HG02870 (cell line): ENCODE results near the gene ENO3.
"Not testable (repeated sequence)": the region's sequence is repeated elsewhere in the genome, so short reads cannot be mapped to it uniquely, and the experiment has no call there.

Experiments used
- ATAC-seq: cut with Tn5 transposase; IDR thresholded peaks from one replicate; pipeline ENCODE4 v1.9.1; 2021; ENCODE audit warnings: mild to moderate bottlenecking, moderate library complexity; ENCODE audit not compliant: unreplicated experiment

ENO3 gene

DNA sequence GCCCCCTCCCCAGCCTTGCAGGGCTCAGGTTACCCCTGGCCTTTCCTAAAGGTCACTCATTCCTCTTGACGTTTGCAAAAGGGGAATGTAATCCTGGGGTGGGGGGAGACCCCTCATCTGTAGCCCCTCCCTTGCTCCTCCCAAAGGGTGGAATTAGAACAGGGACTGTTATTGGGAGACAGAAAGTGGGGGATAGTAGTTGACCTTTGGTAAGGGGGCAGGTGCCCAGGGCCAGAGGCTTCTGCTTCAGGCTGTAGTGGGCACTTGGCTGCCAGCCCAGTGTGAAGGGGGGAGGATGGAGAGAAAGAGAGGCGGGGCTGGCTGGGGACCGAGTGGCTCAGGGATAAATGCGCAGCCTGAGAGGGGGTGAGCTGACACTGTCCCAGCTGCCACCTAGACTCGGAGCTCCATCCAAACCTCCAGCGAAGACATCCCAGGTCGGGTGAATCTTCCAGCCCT is at the start of gene ENO3:
ENO3 (plus strand) TSS at position 374 of the 459 bp plus-strand sequence. CDS start 711 bp downstream, outside the sequence.
- no peak for ATAC-seq

- no peak for ATAC-seq
Measured at GRCh38 chr17:4901648-4902344, 49.1 kb upstream of the ENO3 start.

- ATAC-seq: no peak
Measured at GRCh38 chr17:4902540-4902939, 48.4 kb upstream of the ENO3 start.

- ATAC-seq: no peak
Measured at GRCh38 chr17:4903051-4903818, 47.7 kb upstream of the ENO3 start, which contains the start of gene CHRNE. TSS of gene CHRNE (minus strand) at chr17:4903098. CDS start at chr17:4903063, 35 bp downstream.

GRCh38 chr17:4906642-4907041 is 44.3 kb upstream of the ENO3 start:
- ATAC-seq: not testable (repeated sequence)

GRCh38 chr17:4908301-4908700 is 42.6 kb upstream of the ENO3 start:
- no peak for ATAC-seq

GRCh38 chr17:4908711-4909496 is 42.0 kb upstream of the ENO3 start:
- ATAC-seq: no peak

- ATAC-seq: no peak
Measured at GRCh38 chr17:4913994-4914393, 36.9 kb upstream of the ENO3 start.

GRCh38 chr17:4914551-4914950 is 36.4 kb upstream of the ENO3 start:
- ATAC-seq: not testable (repeated sequence)

DNA sequence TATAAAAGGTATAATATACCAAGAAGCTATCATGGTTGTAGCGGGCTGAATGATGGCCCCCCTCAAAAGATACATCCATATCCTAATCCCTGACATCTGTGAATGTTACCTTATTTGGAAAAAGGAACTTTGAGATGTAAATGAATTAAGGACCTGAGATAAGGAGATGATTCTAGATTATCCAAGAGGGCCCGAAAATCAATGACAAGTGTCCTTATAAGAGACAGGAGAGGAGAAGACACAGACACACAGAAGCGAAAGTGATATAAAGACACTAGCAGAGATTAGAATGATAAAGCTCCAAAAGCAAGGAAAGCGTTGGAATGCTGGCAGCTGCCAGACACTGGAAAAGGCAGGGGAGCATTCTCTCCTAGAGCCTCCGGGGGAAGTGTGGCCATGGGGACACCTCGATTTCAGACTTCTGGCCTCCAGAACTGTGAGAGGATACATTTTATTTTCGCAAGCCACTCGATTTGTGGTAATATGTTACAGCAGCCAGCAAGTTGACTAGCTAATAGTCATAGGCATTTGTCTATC is 31.3 kb upstream of the ENO3 start:
- no peak for ATAC-seq

DNA sequence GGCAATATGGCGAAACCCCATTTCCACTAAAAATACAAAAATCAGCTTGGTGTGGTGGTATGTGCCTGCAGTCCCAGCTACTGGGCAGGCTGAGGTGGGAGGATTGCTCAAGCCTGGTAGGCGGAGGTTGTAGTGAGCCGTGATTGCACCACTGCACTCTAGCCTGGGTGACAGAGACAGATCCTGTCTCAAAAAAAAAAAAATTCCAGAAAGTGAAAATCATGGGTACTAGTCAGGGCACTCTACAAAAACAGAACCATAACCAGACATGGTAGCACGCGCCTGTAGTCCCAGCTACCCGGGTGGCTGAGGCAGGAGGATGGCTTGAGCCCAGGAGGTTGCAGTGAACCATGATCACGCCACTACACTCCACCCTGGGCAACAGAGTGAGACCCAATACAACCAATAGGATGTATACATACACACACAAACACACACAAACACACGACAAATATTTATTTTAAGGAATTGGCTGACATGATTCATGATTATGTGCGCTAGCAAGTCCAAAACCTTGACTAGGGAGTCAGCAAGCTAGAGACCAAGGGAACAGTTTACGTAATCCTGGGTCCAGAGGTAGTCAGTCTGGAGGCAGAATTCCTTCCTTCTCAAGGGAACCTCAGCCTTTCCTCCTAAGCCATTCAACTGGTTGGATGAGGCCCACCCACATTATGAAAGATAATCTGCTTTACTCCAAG is 30.4 kb upstream of the ENO3 start:
- no peak for ATAC-seq

DNA sequence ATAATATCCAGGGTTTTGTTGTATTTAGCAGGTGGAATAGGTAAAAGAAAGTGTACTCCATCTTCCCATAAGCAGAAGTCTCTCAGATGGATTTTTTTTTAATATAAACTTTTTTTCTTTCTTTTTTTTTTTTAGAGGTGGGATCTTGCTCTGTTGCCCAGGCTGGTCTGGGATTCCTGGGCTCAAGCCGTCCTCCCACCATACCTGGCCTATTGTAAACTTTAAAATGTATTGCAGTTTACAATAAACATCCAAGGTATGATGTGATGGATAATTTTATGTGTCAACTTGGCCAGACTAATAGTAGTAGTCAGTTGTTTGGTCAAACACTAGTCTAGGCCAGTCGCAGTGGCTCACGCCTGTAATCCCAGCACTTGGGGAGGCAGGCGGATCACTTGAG is 29.6 kb upstream of the ENO3 start:
- no peak for ATAC-seq

DNA sequence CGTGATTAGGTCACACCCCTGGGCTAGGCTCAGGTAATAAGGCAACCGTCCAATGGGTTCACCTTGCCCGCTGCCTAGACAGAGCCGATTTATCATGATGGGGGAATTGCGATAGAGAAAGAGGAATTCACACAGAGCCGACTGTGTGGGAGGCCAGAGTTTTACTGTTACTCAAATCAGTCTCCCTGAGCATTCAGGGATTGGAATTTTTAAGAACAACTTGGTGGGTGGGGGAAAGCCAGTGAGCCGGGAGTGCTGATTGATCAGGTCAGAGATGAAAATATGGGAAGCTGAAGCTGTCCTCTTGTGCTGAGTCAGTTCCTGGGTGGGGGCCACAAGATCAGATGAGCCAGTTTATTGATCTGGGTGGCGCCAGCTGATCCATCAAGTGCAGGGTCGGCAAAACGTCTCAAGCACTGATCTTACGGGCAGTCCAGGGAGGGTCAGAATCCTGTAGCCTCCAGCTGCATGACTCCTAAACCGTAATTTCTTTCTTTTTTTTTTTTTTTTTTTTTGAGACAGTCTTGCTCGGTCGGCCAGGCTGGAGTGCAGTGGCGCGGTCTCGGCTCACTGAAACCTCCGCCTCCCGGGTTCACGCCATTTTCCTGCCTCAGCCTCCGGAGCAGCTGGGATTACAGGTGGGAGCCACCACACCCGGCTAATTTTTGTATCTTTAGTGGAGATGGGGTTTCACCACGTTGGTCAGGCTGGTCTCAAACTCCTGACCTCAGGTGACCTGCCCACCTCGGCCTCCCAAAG is 24.2 kb upstream of the ENO3 start:
- not testable (repeated sequence) for ATAC-seq

DNA sequence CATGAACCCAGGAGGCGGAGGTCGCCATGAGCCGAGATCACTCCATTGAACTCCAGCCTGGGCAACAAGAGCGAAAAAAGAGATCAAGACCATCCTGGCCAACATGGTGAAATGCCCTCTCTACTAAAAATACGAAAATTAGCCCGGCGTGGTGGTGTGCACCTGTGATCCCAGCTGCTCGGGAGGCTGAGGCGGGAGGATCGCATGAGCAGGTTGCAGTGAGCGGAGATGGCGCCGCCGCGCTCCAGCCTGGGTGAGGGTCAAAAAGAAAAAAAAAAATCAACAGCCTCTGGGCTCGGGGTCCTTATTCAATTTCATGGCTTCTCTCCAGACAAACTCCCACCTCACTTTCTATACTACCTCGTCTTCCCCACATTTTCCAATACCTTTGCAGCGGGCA is 22.0 kb upstream of the ENO3 start:
- no peak for ATAC-seq

DNA sequence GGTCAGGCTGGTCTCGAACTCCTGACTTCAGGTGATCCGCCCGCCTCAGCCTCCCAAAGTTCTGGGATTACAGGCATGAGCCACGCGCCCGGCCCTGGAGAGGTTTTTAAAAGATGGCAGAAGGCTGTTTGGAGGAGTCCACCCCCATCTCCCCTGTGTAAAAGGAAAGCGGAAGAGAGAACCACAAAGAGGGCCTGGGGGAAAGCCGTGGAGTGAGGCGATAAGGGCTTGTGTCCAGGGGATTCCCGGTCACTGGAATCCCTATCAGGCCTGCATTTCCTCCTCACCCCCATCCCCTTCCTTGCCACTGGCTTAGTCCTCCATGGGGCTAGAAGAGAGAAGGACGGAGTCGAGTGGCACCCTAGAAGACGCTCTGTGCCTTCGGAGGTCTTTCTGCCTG is 19.0 kb upstream of the ENO3 start, which contains the start of gene GP1BA:
GP1BA (plus strand) TSS at position 315 of the 400 bp plus-strand sequence. CDS start 328 bp downstream, outside the sequence.
- ATAC-seq: no peak

GRCh38 chr17:4932756-4933155 is 18.2 kb upstream of the ENO3 start:
- ATAC-seq: no peak

DNA sequence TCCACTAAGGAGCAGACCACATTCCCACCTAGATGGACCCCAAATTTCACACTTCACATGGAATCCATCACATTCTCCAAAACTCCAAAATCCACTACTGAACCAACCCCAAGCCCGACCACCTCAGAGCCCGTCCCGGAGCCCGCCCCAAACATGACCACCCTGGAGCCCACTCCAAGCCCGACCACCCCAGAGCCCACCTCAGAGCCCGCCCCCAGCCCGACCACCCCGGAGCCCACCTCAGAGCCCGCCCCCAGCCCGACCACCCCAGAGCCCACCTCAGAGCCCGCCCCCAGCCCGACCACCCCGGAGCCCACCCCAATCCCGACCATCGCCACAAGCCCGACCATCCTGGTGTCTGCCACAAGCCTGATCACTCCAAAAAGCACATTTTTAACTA is 17.3 kb upstream of the ENO3 start:
- ATAC-seq: no peak

DNA sequence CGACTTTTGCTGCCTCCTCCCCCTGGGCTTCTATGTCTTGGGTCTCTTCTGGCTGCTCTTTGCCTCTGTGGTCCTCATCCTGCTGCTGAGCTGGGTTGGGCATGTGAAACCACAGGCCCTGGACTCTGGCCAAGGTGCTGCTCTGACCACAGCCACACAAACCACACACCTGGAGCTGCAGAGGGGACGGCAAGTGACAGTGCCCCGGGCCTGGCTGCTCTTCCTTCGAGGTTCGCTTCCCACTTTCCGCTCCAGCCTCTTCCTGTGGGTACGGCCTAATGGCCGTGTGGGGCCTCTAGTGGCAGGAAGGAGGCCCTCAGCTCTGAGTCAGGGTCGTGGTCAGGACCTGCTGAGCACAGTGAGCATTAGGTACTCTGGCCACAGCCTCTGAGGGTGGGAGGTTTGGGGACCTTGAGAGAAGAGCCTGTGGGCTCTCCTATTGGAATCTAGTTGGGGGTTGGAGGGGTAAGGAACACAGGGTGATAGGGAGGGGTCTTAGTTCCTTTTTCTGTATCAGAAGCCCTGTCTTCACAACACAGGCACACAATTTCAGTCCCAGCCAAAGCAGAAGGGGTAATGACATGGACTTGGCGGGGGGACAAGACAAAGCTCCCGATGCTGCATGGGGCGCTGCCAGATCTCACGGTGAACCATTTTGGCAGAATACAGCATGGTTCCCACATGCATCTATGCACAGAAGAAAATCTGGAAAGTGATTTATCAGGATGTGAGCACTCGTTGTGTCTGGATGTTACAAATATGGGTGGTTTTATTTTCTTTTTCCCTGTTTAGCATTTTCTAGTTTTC is 16.5 kb upstream of the ENO3 start:
- ATAC-seq: no peak

GRCh38 chr17:4935650-4936049 is 15.3 kb upstream of the ENO3 start:
- no peak for ATAC-seq
